ENCODE data around the gene SCAF8. TPM values are rescaled to one million over a fixed set of nuclear protein-coding genes. Genes with fewer than 3 reads are reported as not detected.

SCAF8 gene
- total RNA-seq, 1 experiment from 2014 or later, result 49.5 TPM

DNA sequence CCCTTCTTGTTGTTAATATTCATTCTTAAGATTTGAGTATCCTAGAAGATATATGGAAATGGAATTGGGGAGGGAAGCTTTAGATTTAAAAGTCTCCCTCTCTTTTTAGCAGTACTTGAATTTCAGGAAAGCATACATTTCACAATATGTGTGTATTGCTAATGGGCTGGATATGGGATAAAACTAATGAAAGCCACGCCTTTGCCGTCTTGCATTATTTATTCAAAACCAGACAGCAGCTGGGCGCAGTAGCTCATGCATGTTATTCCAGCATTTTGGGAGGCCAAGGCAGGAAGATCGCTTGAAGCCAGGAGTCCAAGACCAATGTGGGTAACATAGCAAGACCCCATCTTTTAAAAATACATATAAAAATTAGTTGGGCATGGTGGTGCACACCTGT, 140.3 kb downstream of the SCAF8 start:
- intact Hi-C loops (cut with micrococcal nuclease; ENCODE audit: unreplicated experiment), result no loop called here
- CTCF ChIA-PET, result no interaction called here
- H3K9me3 ChIP-seq (ENCODE audit: low read depth, low read length, poor library complexity, severe bottlenecking), result no peaks in the 10 kb centered on the region
- TF ChIP-seq EZH2 (IDR thresholded peaks at IDR 0.05; ENCODE audit: borderline replicate concordance, low read depth, low read length, poor library complexity, severe bottlenecking), result no peak
- H3K36me3 ChIP-seq (ENCODE audit: insufficient read depth, low read length, poor library complexity, severe bottlenecking), result no peaks in the 10 kb centered on the region
- POLR2A ChIA-PET (ENCODE audit: low non-redundant PET), result no interaction called here
- no peak overlapping the region for H3K27ac ChIP-seq (ENCODE audit: low read depth, low read length, poor library complexity, severe bottlenecking)
- no peaks in the 10 kb centered on the region for H3K27me3 ChIP-seq (replicated peaks; ENCODE audit: insufficient read depth, low read depth, low read length, poor library complexity)
- no peak overlapping the region for H3K4me3 ChIP-seq (ENCODE audit: low read depth, low read length, poor library complexity, severe bottlenecking)
- no peaks in the 10 kb centered on the region for H3K4me1 ChIP-seq (ENCODE audit: insufficient read depth, low read length, poor library complexity, severe bottlenecking)
- no peak for DNase-seq (ENCODE audit: low spot score)
- no TSS peak for BruUV-seq (replicated peaks)

DNA sequence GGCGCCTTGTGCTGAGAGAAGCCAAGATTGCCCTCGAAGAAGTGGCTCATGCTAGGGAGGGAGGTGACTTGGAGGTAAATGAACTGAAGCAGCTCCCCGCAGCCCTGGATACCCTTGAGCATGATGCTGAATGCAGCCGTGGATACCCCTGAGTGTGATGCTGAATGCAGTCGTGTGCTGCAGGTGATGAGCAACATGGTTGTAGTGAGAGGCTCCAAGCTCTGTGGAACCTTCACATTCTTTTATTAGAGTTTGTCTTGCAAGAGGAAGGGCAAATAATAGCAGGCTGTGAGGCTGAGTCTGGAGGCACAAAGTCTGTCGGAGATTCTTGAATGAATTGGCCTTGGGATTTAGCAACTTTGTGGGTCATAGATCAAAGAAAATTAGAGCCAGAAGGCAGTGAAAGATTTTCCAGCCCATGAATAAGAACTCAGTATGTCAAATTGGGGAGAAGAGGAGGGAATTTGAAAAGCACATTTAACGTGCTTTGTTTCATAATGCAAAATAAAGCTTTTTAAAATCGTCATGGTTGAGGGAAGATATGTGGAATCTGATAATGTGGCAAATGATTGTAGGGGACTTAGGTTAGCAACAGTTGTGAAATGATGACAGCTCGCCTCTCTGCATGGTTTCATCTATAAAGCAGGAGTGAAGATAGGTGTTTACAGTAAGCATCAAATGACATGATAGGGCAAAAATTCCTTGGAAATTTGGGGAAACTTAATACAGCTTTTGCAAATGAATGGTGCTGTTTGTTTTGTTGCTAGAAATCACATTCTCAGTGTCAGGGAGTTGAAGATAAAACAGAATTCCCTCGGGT, 141.8 kb downstream of the SCAF8 start:
- ChIA-PET POLR2A (ENCODE audit: low non-redundant PET) (no interaction called here), CTCF (no interaction called here)
- H3K36me3 ChIP-seq (ENCODE audit: insufficient read depth, low read length, poor library complexity, severe bottlenecking), result no peaks in the 10 kb centered on the region
- H3K9me3 ChIP-seq (ENCODE audit: low read depth, low read length, poor library complexity, severe bottlenecking), result no peaks in the 10 kb centered on the region
- TF ChIP-seq EZH2 (IDR thresholded peaks at IDR 0.05; ENCODE audit: borderline replicate concordance, low read depth, low read length, poor library complexity, severe bottlenecking), result no peak
- TF ChIP-seq, protein P1, sequence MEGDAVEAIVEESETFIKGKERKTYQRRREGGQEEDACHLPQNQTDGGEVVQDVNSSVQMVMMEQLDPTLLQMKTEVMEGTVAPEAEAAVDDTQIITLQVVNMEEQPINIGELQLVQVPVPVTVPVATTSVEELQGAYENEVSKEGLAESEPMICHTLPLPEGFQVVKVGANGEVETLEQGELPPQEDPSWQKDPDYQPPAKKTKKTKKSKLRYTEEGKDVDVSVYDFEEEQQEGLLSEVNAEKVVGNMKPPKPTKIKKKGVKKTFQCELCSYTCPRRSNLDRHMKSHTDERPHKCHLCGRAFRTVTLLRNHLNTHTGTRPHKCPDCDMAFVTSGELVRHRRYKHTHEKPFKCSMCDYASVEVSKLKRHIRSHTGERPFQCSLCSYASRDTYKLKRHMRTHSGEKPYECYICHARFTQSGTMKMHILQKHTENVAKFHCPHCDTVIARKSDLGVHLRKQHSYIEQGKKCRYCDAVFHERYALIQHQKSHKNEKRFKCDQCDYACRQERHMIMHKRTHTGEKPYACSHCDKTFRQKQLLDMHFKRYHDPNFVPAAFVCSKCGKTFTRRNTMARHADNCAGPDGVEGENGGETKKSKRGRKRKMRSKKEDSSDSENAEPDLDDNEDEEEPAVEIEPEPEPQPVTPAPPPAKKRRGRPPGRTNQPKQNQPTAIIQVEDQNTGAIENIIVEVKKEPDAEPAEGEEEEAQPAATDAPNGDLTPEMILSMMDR (conservative IDR thresholded peaks at IDR 0.05; ENCODE audit: low read depth, low read length), result no peak
- no peak overlapping the region for H3K4me3 ChIP-seq (ENCODE audit: low read depth, low read length, poor library complexity, severe bottlenecking)
- no peak for DNase-seq (ENCODE audit: low spot score)
- H3K27me3 ChIP-seq (replicated peaks; ENCODE audit: insufficient read depth, low read depth, low read length, poor library complexity), result no peaks in the 10 kb centered on the region
- no peak overlapping the region for H3K27ac ChIP-seq (ENCODE audit: low read depth, low read length, poor library complexity, severe bottlenecking)
- H3K4me1 ChIP-seq (ENCODE audit: insufficient read depth, low read length, poor library complexity, severe bottlenecking), result no peaks in the 10 kb centered on the region
- BruUV-seq (replicated peaks), result no TSS peak
- intact Hi-C loops (cut with micrococcal nuclease; ENCODE audit: unreplicated experiment), result no loop called here

DNA sequence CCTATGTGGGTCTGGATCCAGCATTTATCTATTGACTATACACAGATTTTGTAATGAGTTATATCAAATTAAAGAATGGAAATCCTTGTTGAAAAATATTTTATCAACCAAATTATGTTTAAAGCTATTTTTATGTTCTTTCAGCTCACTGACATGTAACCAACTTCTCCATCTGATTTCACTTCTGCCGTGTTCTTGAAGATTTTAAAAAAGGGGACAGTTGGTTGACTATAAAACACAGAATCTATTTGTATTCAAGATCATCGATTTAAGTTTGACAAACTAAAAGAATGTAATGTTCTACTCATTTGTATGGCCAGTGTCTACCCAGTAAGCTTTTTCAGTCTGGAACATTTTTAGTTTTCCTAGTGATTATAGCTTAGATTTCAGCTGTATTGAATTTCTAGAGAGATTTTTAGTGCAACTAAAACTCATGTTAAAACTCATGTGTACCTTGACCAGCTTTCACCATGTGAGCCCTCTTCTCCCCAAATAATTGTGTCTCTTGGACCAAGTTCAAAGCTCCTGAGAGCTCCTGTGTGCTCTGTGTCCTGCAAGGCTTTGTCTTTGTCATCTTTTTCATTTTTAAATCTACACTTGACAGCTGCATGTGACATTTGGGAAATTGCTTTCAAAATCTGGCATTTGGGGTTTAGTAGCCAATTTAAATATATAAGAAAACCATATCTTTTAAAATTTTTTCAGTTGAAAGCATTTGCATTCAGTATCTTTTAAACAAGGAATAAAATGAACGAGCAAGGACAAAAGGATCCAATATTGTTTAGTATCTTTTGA, 143.5 kb downstream of the SCAF8 start:
- no peaks in the 10 kb centered on the region for H3K27me3 ChIP-seq (replicated peaks; ENCODE audit: insufficient read depth, low read depth, low read length, poor library complexity)
- H3K9me3 ChIP-seq (ENCODE audit: low read depth, low read length, poor library complexity, severe bottlenecking), result no peaks in the 10 kb centered on the region
- intact Hi-C loops (cut with micrococcal nuclease; ENCODE audit: unreplicated experiment), result no loop called here
- H3K4me3 ChIP-seq (ENCODE audit: low read depth, low read length, poor library complexity, severe bottlenecking), result no peak overlapping the region
- no peak for DNase-seq (ENCODE audit: low spot score)
- ChIA-PET POLR2A (ENCODE audit: low non-redundant PET) (no interaction called here), CTCF (no interaction called here)
- H3K4me1 ChIP-seq (ENCODE audit: insufficient read depth, low read length, poor library complexity, severe bottlenecking), result no peaks in the 10 kb centered on the region
- no peak overlapping the region for H3K27ac ChIP-seq (ENCODE audit: low read depth, low read length, poor library complexity, severe bottlenecking)
- no peaks in the 10 kb centered on the region for H3K36me3 ChIP-seq (ENCODE audit: insufficient read depth, low read length, poor library complexity, severe bottlenecking)
- BruUV-seq (replicated peaks), result no TSS peak
- TF ChIP-seq, protein P1 (conservative IDR thresholded peaks at IDR 0.05; ENCODE audit: low read depth, low read length), result no peak
- TF ChIP-seq EZH2 (IDR thresholded peaks at IDR 0.05; ENCODE audit: borderline replicate concordance, low read depth, low read length, poor library complexity, severe bottlenecking), result no peak

All from A673 (cell line).